ENCODE data around the gene MAP4K3.

DNA sequence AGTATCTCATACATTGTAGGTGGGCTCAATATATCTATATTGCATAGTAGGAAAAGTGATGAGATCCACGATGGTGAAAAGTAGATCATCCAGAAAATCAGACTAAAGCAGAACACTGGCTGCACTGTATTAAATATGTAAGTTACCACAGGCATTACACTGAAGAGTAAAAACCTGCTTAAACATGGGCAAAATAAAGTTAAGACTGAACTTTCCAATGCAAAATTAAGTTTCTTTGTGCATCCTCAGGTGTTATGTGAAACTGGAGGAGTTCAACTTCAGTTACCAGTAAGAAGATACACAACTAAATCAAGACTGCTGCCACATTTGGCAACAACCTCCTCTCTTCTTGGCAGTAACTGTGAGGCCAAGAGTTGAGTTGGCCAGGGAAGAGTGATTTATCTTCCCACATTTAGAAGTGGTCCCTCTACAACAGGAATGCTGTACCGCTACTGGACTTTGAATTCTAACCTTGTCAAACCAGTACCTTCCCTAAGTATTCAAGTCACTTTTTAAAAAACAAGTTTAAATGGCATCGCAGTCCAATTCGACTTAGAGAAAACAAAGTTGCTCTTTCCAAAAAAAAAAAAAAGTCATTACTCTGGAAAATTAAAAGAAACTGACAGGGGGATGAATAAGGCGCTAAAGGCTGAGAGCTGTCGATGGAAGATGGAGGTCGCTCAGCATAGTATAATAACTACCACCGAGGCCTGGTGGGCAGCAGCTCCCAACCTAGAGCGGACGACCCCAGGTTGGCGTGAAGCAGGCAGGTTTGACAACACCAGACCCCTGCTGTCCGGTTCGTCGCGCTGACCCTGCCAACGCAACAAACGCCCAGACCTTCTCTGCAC lies 1.1 kb downstream of the MAP4K3 start:
- TF ChIP-seq, protein P1, sequence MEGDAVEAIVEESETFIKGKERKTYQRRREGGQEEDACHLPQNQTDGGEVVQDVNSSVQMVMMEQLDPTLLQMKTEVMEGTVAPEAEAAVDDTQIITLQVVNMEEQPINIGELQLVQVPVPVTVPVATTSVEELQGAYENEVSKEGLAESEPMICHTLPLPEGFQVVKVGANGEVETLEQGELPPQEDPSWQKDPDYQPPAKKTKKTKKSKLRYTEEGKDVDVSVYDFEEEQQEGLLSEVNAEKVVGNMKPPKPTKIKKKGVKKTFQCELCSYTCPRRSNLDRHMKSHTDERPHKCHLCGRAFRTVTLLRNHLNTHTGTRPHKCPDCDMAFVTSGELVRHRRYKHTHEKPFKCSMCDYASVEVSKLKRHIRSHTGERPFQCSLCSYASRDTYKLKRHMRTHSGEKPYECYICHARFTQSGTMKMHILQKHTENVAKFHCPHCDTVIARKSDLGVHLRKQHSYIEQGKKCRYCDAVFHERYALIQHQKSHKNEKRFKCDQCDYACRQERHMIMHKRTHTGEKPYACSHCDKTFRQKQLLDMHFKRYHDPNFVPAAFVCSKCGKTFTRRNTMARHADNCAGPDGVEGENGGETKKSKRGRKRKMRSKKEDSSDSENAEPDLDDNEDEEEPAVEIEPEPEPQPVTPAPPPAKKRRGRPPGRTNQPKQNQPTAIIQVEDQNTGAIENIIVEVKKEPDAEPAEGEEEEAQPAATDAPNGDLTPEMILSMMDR (IDR thresholded peaks at IDR 0.05; ENCODE audit: insufficient read depth, low read length): no peak
- TF ChIP-seq SPI1 (IDR thresholded peaks at IDR 0.05; ENCODE audit: borderline replicate concordance, low read depth) (no peak), POLR2AphosphoS5 (IDR thresholded peaks at IDR 0.05; ENCODE audit: low read depth) (no peak)

All from HL-60 (cell line).